ENCODE measurements around the gene MYL7. TPM values are rescaled to one million over a fixed set of nuclear protein-coding genes. Genes with fewer than 3 reads are reported as not detected.

MYL7 gene
- total and polyA plus RNA-seq, 7 donors, result 0.15 to 1.7 (median 0.98) TPM; not detected in 3

DNA sequence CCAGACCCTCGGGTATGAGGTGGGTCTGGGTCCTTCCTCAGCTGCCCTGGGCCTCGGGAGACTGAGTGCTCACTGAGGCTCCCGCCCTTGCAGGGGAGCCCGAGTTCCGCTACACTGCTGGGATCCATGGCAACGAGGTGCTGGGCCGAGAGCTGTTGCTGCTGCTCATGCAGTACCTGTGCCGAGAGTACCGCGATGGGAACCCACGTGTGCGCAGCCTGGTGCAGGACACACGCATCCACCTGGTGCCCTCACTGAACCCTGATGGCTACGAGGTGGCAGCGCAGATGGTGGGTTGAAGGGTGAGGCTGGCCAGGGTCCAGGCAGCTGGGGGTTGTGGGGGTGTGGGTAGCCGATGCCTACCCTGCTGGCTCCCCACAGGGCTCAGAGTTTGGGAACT, 29.4 kb downstream of the MYL7 start:
- Histone ChIP-seq H3K36me3 (ENCODE audit: insufficient read depth in 1 of 2, low read depth in 1 of 2) (peaks cover 0 to 23% of the 10 kb centered on the region in 2 donors), H3K9me3 (no peaks in the 10 kb centered on the region), H3K27me3 (ENCODE audit: insufficient read depth in 3 of 3, low read length in 2 of 3) (no peaks in the 10 kb centered on the region), H3K4me3 (no peak overlapping the region), H3K27ac (no peak overlapping the region), H3K4me1 (peaks cover 18% of the 10 kb centered on the region)
- TF ChIP-seq, protein P1, sequence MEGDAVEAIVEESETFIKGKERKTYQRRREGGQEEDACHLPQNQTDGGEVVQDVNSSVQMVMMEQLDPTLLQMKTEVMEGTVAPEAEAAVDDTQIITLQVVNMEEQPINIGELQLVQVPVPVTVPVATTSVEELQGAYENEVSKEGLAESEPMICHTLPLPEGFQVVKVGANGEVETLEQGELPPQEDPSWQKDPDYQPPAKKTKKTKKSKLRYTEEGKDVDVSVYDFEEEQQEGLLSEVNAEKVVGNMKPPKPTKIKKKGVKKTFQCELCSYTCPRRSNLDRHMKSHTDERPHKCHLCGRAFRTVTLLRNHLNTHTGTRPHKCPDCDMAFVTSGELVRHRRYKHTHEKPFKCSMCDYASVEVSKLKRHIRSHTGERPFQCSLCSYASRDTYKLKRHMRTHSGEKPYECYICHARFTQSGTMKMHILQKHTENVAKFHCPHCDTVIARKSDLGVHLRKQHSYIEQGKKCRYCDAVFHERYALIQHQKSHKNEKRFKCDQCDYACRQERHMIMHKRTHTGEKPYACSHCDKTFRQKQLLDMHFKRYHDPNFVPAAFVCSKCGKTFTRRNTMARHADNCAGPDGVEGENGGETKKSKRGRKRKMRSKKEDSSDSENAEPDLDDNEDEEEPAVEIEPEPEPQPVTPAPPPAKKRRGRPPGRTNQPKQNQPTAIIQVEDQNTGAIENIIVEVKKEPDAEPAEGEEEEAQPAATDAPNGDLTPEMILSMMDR (IDR thresholded peaks at IDR 0.05), result no peak
- intact Hi-C loops (cut with DNase I), result no loop called here
- no peak for ATAC-seq
- WGBS, 3 donors, result 78 to 84% (median 82%) methylated on average over 16 of the region's 16 CpGs
- no peak for DNase-seq

DNA sequence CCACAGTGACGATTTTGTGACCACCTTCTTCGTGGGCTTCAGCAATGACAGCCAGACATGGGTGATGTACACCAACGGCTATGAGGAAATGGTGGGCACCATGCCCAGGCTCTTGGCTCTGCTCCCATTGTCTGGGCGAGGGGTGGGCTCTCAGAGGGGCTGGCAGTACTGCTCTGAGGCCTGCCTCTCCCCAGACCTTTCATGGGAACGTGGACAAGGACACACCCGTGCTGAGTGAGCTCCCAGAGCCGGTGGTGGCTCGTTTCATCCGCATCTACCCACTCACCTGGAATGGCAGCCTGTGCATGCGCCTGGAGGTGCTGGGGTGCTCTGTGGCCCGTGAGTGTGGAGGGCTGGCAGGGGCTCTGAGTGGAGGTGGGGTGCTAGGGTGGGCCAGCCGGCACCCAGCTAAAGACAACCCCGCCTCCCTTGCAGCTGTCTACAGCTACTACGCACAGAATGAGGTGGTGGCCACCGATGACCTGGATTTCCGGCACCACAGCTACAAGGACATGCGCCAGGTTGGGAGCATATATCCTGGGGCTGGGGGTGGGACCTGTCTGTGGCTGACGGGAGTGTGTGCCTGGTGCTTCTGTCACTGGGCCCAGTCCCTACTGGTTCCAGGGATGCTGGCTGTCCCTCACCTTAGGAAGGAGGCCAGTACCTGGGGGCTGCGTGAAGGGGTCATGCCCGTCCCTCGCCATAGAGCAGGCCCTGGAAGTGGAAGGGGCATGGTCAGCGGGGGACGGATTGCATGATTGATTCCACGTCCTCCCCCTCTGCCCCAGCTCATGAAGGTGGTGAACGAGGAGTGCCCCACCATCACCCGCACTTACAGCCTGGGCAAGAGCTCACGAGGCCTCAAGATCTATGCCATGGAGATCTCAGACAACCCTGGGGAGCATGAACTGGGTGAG, 30.2 kb downstream of the MYL7 start:
- DNase-seq, result peak in 1 of 2 donors; percentile 49
- TF ChIP-seq, protein P1 (IDR thresholded peaks at IDR 0.05), result no peak
- intact Hi-C loops (cut with DNase I), result no loop called here
- no peak for ATAC-seq
- Histone ChIP-seq H3K27me3 (ENCODE audit: insufficient read depth in 3 of 3, low read length in 2 of 3) (peaks cover 0 to 2% (median 2%) of the 10 kb centered on the region in 3 donors), H3K36me3 (ENCODE audit: insufficient read depth in 1 of 2, low read depth in 1 of 2) (peaks cover 0 to 16% of the 10 kb centered on the region in 2 donors), H3K9me3 (no peaks in the 10 kb centered on the region), H3K4me1 (peaks cover 18% of the 10 kb centered on the region), H3K27ac (no peak overlapping the region), H3K4me3 (no peak overlapping the region)
- WGBS, 3 donors, result 74 to 78% (median 75%) methylated on average over 27 of the region's 27 CpGs

DNA sequence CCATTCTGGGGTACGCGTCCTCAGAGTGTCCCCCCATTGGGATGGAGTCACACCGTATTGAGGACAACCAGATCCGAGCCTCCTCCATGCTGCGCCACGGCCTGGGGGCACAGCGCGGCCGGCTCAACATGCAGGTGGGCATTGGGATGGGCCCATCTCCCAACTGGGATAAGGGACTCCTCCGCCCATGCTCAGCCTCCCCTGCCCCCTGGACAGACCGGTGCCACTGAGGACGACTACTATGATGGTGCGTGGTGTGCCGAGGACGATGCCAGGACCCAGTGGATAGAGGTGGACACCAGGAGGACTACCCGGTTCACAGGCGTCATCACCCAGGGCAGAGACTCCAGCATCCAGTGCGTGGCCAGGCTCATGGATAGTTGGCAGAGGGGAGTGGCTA, 31.1 kb downstream of the MYL7 start:
- no peak overlapping the region for H3K4me3 ChIP-seq
- no peaks in the 10 kb centered on the region for H3K9me3 ChIP-seq
- 91 to 95% (median 93%) methylated on average over 18 of the region's 18 CpGs for whole genome bisulfite sequencing, 3 donors
- ATAC-seq (no peak), DNase-seq (peak in 1 of 2 donors; percentile 45)
- peaks cover 11% of the 10 kb centered on the region for H3K4me1 ChIP-seq
- H3K27me3 ChIP-seq (ENCODE audit: insufficient read depth in 3 of 3, low read length in 2 of 3), result peaks cover 0 to 11% (median 2%) of the 10 kb centered on the region in 3 donors
- no peak overlapping the region for H3K27ac ChIP-seq
- peaks cover 0 to 9% of the 10 kb centered on the region in 2 donors for H3K36me3 ChIP-seq (ENCODE audit: insufficient read depth in 1 of 2, low read depth in 1 of 2)
- TF ChIP-seq, protein P1 (IDR thresholded peaks at IDR 0.05), result no peak
- intact Hi-C loops (cut with DNase I), result no loop called here

DNA sequence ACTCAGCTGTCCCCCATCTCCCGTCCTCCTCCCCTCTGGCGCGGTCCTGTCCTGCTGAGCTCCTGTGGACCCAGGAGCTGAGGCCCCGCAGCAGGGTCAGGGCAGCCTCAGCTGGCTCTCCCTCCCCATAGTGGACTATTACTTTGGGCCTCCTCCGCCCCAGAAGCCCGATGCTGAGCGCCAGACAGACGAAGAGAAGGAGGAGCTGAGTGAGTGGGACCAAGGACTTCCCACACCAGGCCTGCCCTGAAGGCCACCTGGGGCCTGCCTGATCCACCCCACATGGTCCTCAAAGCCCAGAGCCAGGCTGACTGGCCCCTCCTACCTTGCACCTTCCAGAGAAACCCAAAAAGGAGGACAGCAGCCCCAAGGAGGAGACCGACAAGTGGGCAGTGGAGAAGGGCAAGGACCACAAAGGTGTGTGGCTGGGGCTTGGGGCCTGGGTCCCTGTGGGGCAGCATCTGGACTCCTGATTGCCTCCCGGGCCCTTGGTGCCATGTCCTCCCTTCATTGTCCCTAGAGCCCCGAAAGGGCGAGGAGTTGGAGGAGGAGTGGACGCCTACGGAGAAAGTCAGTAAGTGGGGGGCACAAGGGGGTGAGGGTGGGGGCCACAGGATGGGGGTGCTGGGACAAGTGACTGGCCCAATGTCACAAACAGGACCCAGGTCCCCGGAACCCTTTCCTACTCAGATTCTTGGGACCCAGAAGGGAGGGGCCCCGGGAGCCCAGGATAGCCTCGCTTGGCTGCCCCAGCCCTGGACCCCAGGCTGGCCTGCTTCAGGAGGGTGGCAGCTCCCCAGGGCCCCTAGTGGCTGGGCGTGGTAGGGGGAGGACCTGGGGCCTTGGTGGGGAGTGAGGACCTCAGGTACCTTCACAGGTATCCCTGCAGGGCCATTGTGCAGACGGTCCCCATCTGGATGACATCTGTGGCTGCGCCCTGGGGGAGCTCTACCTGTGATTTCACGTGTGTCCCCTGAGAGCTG, 32.1 kb downstream of the MYL7 start:
- H3K36me3 ChIP-seq (ENCODE audit: insufficient read depth in 1 of 2, low read depth in 1 of 2), result no peaks in the 10 kb centered on the region
- H3K27ac ChIP-seq, result no peak overlapping the region
- H3K4me3 ChIP-seq, result no peak overlapping the region
- H3K27me3 ChIP-seq (ENCODE audit: insufficient read depth in 3 of 3, low read length in 2 of 3), result peaks cover 0 to 11% (median 2%) of the 10 kb centered on the region in 3 donors
- WGBS, 3 donors, result 87 to 91% (median 87%) methylated on average over 20 to 21 of the region's 21 CpGs
- intact Hi-C loops (cut with DNase I), result no loop called here
- DNase-seq, result peak in 1 of 2 donors; percentile 40
- no peak for ATAC-seq
- peaks cover 1% of the 10 kb centered on the region for H3K4me1 ChIP-seq
- TF ChIP-seq, protein P1 (IDR thresholded peaks at IDR 0.05), result no peak
- no peaks in the 10 kb centered on the region for H3K9me3 ChIP-seq
